NCI-H1694 (cell line): ENCODE measurements around the gene NELL1.
"Not testable (repeated sequence)": the region's sequence is repeated elsewhere in the genome, so short reads cannot be mapped to it uniquely, and the experiment has no call there.

ENCODE experiments used
- DNase-seq: peaks from one replicate; lab custom pipeline; 2025; lab: John Stamatoyannopoulos, UW

Gene NELL1

GRCh38 chr11:20770414-20770946 lies 101.1 kb downstream of the NELL1 start:
- no peak for DNase-seq

GRCh38 chr11:20771026-20771425 lies 101.6 kb downstream of the NELL1 start:
- no peak for DNase-seq

GRCh38 chr11:20771681-20772080 lies 102.3 kb downstream of the NELL1 start:
- no peak for DNase-seq

GRCh38 chr11:20775331-20775730 lies 105.9 kb downstream of the NELL1 start:
- DNase-seq: no peak

- DNase-seq: no peak
Measured at GRCh38 chr11:20782775-20783174, 113.4 kb downstream of the NELL1 start.

GRCh38 chr11:20783220-20783619 lies 113.8 kb downstream of the NELL1 start:
- DNase-seq: no peak

GRCh38 chr11:20790622-20791021 lies 121.2 kb downstream of the NELL1 start:
- no peak for DNase-seq

- DNase-seq: no peak
Measured at GRCh38 chr11:20795005-20795404, 125.6 kb downstream of the NELL1 start.

GRCh38 chr11:20808328-20808727 lies 138.9 kb downstream of the NELL1 start:
- no peak for DNase-seq

- no peak for DNase-seq
Measured at GRCh38 chr11:20821046-20821445, 151.7 kb downstream of the NELL1 start.

GRCh38 chr11:20821470-20821869 lies 152.1 kb downstream of the NELL1 start:
- DNase-seq: no peak

GRCh38 chr11:20824773-20825172 lies 155.4 kb downstream of the NELL1 start:
- DNase-seq: no peak

- DNase-seq: no peak
Measured at GRCh38 chr11:20835561-20835960, 166.2 kb downstream of the NELL1 start.

GRCh38 chr11:20839231-20839630 lies 169.8 kb downstream of the NELL1 start:
- DNase-seq: no peak

- no peak for DNase-seq
Measured at GRCh38 chr11:20840341-20840740, 171.0 kb downstream of the NELL1 start.

GRCh38 chr11:20844216-20844615 lies 174.8 kb downstream of the NELL1 start:
- no peak for DNase-seq

- DNase-seq: no peak
Measured at GRCh38 chr11:20844630-20845029, 175.2 kb downstream of the NELL1 start.

- DNase-seq: no peak
Measured at GRCh38 chr11:20854215-20854955, 185.0 kb downstream of the NELL1 start.

GRCh38 chr11:20861322-20861721 lies 191.9 kb downstream of the NELL1 start:
- DNase-seq: no peak

- DNase-seq: not testable (repeated sequence)
Measured at GRCh38 chr11:20862263-20862662, 192.9 kb downstream of the NELL1 start.

GRCh38 chr11:20864628-20865027 lies 195.2 kb downstream of the NELL1 start:
- no peak for DNase-seq

- DNase-seq: no peak
Measured at GRCh38 chr11:20865161-20865560, 195.8 kb downstream of the NELL1 start.

- no peak for DNase-seq
Measured at GRCh38 chr11:20869123-20869522, 199.7 kb downstream of the NELL1 start.

- peak; percentile 83 for DNase-seq
Measured at GRCh38 chr11:20873054-20873453, 203.7 kb downstream of the NELL1 start.
